IMR-90 (cell line): Measurements from ENCODE around the gene PARVB. TPM values are rescaled to one million over a fixed set of nuclear protein-coding genes. Genes with fewer than 3 reads are reported as not detected.

ENCODE experiments used
- ATAC-seq: fragments of 200-7000 bp; cut with Tn5 transposase; 2 replicates; pipeline ENCODE4 v1.9.1; 2020; ENCODE audit warnings: low read depth, mild to moderate bottlenecking, moderate library complexity
- BruUV-seq: library from RNA; stranded (reverse); fragments of 400-500 nt; replicated peaks from 2 replicates; lab custom pipeline; 2021; lab: Mats Ljungman, UMichigan
- CTCF ChIA-PET: fragments of 300-600 bp; formaldehyde crosslinking; extraction: SDS; loops from one replicate; lab custom pipeline; 2021; ENCODE audit warnings: antibody characterized with exemption; lab: Yijun Ruan, JAX
- POLR2A ChIA-PET: fragments of 300-600 bp; sonication (Branson Sonifier 250); formaldehyde crosslinking; loops from one replicate; lab custom pipeline; 2022; ENCODE audit warnings: antibody characterized with exemption; ENCODE audit not compliant: unreplicated experiment; lab: Charles Lee
- DNase-seq: peaks from one replicate; pipeline ENCODE4 v3.0.0; 2013
- H2AFZ ChIP-seq: replicated peaks from 2 replicates; pipeline ENCODE3; 2013; ENCODE audit warnings: low read length, mild to moderate bottlenecking; ENCODE audit not compliant: poor library complexity
- H2AK5ac ChIP-seq: 2 replicates; pipeline ENCODE4 v1.6.1; 2013; ENCODE audit warnings: low read depth, low read length, inconsistent platforms
- H2AK9ac ChIP-seq: replicated peaks from 2 replicates; pipeline ENCODE3; 2013; ENCODE audit warnings: mild to moderate bottlenecking, low read depth, low read length, moderate library complexity; ENCODE audit not compliant: poor library complexity
- H2BK120ac ChIP-seq: 2 replicates; pipeline ENCODE4 v1.6.1; 2013; ENCODE audit warnings: low read depth, low read length, inconsistent platforms
- H2BK15ac ChIP-seq: 3 replicates; pipeline ENCODE4 v1.6.1; 2013; ENCODE audit warnings: low read depth, low read length, inconsistent platforms
- H2BK20ac ChIP-seq: 2 replicates; pipeline ENCODE4 v1.6.1; 2013; ENCODE audit warnings: low read depth, mild to moderate bottlenecking, inconsistent platforms, low read length, moderate library complexity
- H2BK5ac ChIP-seq: 2 replicates; pipeline ENCODE4 v1.6.1; 2013; ENCODE audit warnings: mild to moderate bottlenecking, low read depth, low read length, inconsistent platforms; ENCODE audit not compliant: poor library complexity, severe bottlenecking
- H3K14ac ChIP-seq: replicated peaks from 2 replicates; pipeline ENCODE4 v1.6.1; 2013; ENCODE audit warnings: low read depth, low read length, inconsistent platforms
- H3K18ac ChIP-seq: 2 replicates; pipeline ENCODE4 v1.6.1; 2013; ENCODE audit warnings: low read depth, low read length, control low read depth
- H3K23ac ChIP-seq: 2 replicates; pipeline ENCODE4 v1.6.1; 2013; ENCODE audit warnings: low read depth, low read length, inconsistent platforms
- H3K27ac ChIP-seq: 2 replicates; pipeline ENCODE4 v1.5.1; 2013; ENCODE audit warnings: mild to moderate bottlenecking, control low read depth, low read length; ENCODE audit not compliant: insufficient read depth
- H3K27me3 ChIP-seq: 2 replicates; pipeline ENCODE4 v1.6.1; 2013; ENCODE audit warnings: low read length; ENCODE audit not compliant: control insufficient read depth, insufficient read depth
- H3K36me3 ChIP-seq: 2 replicates; pipeline ENCODE4 v1.6.1; 2013; ENCODE audit warnings: low read length, mixed read lengths; ENCODE audit not compliant: control insufficient read depth, insufficient read depth
- H3K4ac ChIP-seq: 2 replicates; pipeline ENCODE4 v1.6.1; 2013; ENCODE audit warnings: low read depth, low read length, inconsistent platforms
- H3K4me1 ChIP-seq: 2 replicates; pipeline ENCODE4 v1.6.1; 2013; ENCODE audit warnings: low read length, mixed read lengths; ENCODE audit not compliant: control insufficient read depth, insufficient read depth
- H3K4me2 ChIP-seq: 2 replicates; pipeline ENCODE4 v1.6.1; 2013; ENCODE audit warnings: low read depth, mild to moderate bottlenecking, control low read depth, low read length, moderate library complexity
- H3K4me3 ChIP-seq: 2 replicates; pipeline ENCODE4 v1.5.1; 2013; ENCODE audit warnings: low read depth, mild to moderate bottlenecking, control low read depth, low read length, moderate library complexity; ENCODE audit not compliant: insufficient read depth
- H3K56ac ChIP-seq: 2 replicates; pipeline ENCODE4 v1.6.1; 2013; ENCODE audit warnings: low read length, inconsistent platforms; ENCODE audit not compliant: insufficient read depth; ENCODE audit errors: extremely low read depth
- H3K79me1 ChIP-seq, 2 experiments: 2 replicates each; pipeline ENCODE4 v1.6.1; 2013; ENCODE audit warnings: low read length in 2 of 2, inconsistent platforms in 1 of 2, low read depth in 1 of 2
- H3K9ac ChIP-seq: 2 replicates; pipeline ENCODE4 v1.6.1; 2013; ENCODE audit warnings: low read depth, low read length, control low read depth
- H3K9me1 ChIP-seq: 2 replicates; pipeline ENCODE4 v1.6.1; 2013; ENCODE audit warnings: low read length, inconsistent platforms; ENCODE audit not compliant: insufficient read depth
- H3K9me3 ChIP-seq: 2 replicates; pipeline ENCODE4 v1.6.1; 2013; ENCODE audit warnings: low read length; ENCODE audit not compliant: control insufficient read depth, insufficient read depth
- H4K20me1 ChIP-seq: 2 replicates; pipeline ENCODE4 v1.6.1; 2013; ENCODE audit warnings: low read length, inconsistent platforms; ENCODE audit not compliant: insufficient read depth
- H4K5ac ChIP-seq: 2 replicates; pipeline ENCODE4 v1.6.1; 2013; ENCODE audit warnings: mild to moderate bottlenecking, low read depth, low read length, control low read depth
- H4K8ac ChIP-seq, 2 experiments: 2 replicates each; pipeline ENCODE4 v1.6.1; 2013; ENCODE audit warnings: low read depth in 2 of 2, low read length in 2 of 2, control low read depth in 1 of 2, inconsistent platforms in 1 of 2
- H4K91ac ChIP-seq: 2 replicates; pipeline ENCODE4 v1.6.1; 2013; ENCODE audit warnings: low read depth, low read length, inconsistent platforms; ENCODE audit not compliant: insufficient read depth
- BHLHE40 ChIP-seq: fragments of 150-350 bp; IDR thresholded peaks from 2 replicates; pipeline ENCODE4 v1.6.1; 2016; ENCODE audit warnings: mild to moderate bottlenecking, low read depth, low read length
- CEBPB ChIP-seq: IDR thresholded peaks from 2 replicates; pipeline ENCODE4 v1.6.1; 2012; ENCODE audit warnings: low read depth, low read length, improper control_type of control experiment
- CHD1 ChIP-seq: IDR thresholded peaks from 2 replicates; pipeline ENCODE4 v1.6.1; 2012; ENCODE audit warnings: low read depth, low read length, improper control_type of control experiment
- CTCF ChIP-seq: conservative IDR thresholded peaks from 2 replicates; pipeline ENCODE4 v1.5.1; 2012; ENCODE audit warnings: mild to moderate bottlenecking, low read depth, low read length, improper control_type of control experiment
- ELK1 ChIP-seq: fragments of 150-350 bp; IDR thresholded peaks from 2 replicates; pipeline ENCODE4 v1.6.1; 2016; ENCODE audit warnings: low read depth, mild to moderate bottlenecking, low read length, moderate library complexity, borderline replicate concordance
- FOS ChIP-seq: fragments of 150-350 bp; IDR thresholded peaks from 2 replicates; pipeline ENCODE4 v1.6.1; 2016; ENCODE audit warnings: low read depth, low read length
- MAFK ChIP-seq: IDR thresholded peaks from 2 replicates; pipeline ENCODE4 v1.6.1; 2012; ENCODE audit warnings: low read depth, low read length, improper control_type of control experiment
- MAZ ChIP-seq: IDR thresholded peaks from 2 replicates; pipeline ENCODE4 v1.6.1; 2012; ENCODE audit warnings: low read depth, mild to moderate bottlenecking, low read length, improper control_type of control experiment, moderate library complexity, borderline replicate concordance
- MXI1 ChIP-seq: IDR thresholded peaks from 2 replicates; pipeline ENCODE4 v1.6.1; 2012; ENCODE audit warnings: low read depth, mild to moderate bottlenecking, low read length, moderate library complexity, borderline replicate concordance
- NFE2L2 ChIP-seq: fragments of 150-350 bp; IDR thresholded peaks from 2 replicates; pipeline ENCODE4 v1.6.1; 2016; ENCODE audit warnings: low read depth, mild to moderate bottlenecking, low read length
- POLR2A ChIP-seq: IDR thresholded peaks from 2 replicates; pipeline ENCODE4 v1.6.1; 2012; ENCODE audit warnings: mild to moderate bottlenecking, low read depth, low read length
- RAD21 ChIP-seq: IDR thresholded peaks from 2 replicates; pipeline ENCODE4 v1.6.1; 2012; ENCODE audit warnings: low read length, improper control_type of control experiment
- RCOR1 ChIP-seq: IDR thresholded peaks from 2 replicates; pipeline ENCODE4 v1.6.1; 2012; ENCODE audit warnings: mild to moderate bottlenecking, low read length, improper control_type of control experiment; ENCODE audit not compliant: insufficient replicate concordance
- RFX5 ChIP-seq: IDR thresholded peaks from 2 replicates; pipeline ENCODE4 v1.8.0; 2012; ENCODE audit warnings: low read depth, mild to moderate bottlenecking, low read length, moderate library complexity
- SMC3 ChIP-seq: fragments of 150-350 bp; IDR thresholded peaks from 2 replicates; pipeline ENCODE4 v1.6.1; 2016; ENCODE audit warnings: low read depth, mild to moderate bottlenecking, antibody characterized with exemption, low read length, moderate library complexity
- USF2 ChIP-seq: fragments of 150-350 bp; IDR thresholded peaks from 2 replicates; pipeline ENCODE4 v1.6.1; 2017; ENCODE audit warnings: mild to moderate bottlenecking, antibody characterized with exemption, low read length, low read depth
- WGBS, 2 experiments: methylation state at CpG; one replicate each; pipeline versions ENCODE4 v1.1.5 to v1.1.7; 2013; ENCODE audit warnings: missing lambda C conversion rate in 2 of 2; ENCODE audit not compliant: insufficient read length in 1 of 2; ENCODE audit errors: extremely low coverage in 2 of 2; 5-methylcytosine and 5-hydroxymethylcytosine counted together
- dilution Hi-C: fragments of 300-500 bp; cut with HindIII; formaldehyde crosslinking; loops from one replicate; pipeline ENCODE4 v1.14.3; 2018; ENCODE audit warnings: low sequenced_read_pairs; ENCODE audit not compliant: unreplicated experiment
- in situ Hi-C: fragments of 300-500 bp; cut with MboI; formaldehyde crosslinking; loops from 3 replicates; pipeline ENCODE4 v1.14.3; 2019; ENCODE audit warnings: low sequenced_read_pairs, inconsistent platforms, mixed read lengths
- intact Hi-C: fragments of 100-400 bp; cut with micrococcal nuclease; formaldehyde crosslinking; loops from 2 replicates; pipeline ENCODE4 v1.10.0; 2022
- polyA plus RNA-seq, 3 experiments: library from polyadenylated mRNA; depleted of rRNA; stranded (reverse); fragments of >200 nt; gene quantifications; 2 replicates each; pipeline ENCODE4 v1.2.3, GENCODE V29; 2012; ENCODE audit warnings: low replicate concordance in 1 of 3
- total RNA-seq: library from RNA; depleted of rRNA; stranded (reverse); fragments of >200 nt; gene quantifications from 2 replicates; pipeline ENCODE4 v1.2.3, GENCODE V29; 2012

PARVB gene
- total and polyA plus RNA-seq, 2 of the 4 experiments (the other 2 are of a cell fraction): 44.3 to 53.9 TPM

GRCh38 chr22:44070029-44070428 is 45.9 kb downstream of the PARVB start:
- WGBS, 2 experiments: 80% methylated on average over 2 of the region's 5 CpGs; no CpG with 5 or more reads in 1 of the 2 experiments
- CTCF ChIA-PET: interaction anchor here (2.6 kb wide), 1 partner anchor 77 kb away, joined by 6 read pairs; no protein-coding TSS in a partner anchor
- no peak overlapping the region for H4K5ac ChIP-seq
- H4K91ac ChIP-seq: no peak overlapping the region
- no peaks in the 10 kb centered on the region for H3K9me3 ChIP-seq
- no peak overlapping the region for H2BK15ac ChIP-seq
- dilution Hi-C loops: no loop called here
- no peak overlapping the region for H2AFZ ChIP-seq
- H3K56ac ChIP-seq: no peak overlapping the region
- H3K36me3 ChIP-seq: no peaks in the 10 kb centered on the region
- H4K8ac ChIP-seq: no peak overlapping the region
- H3K4ac ChIP-seq: no peak overlapping the region
- intact Hi-C loops: no loop called here
- POLR2A ChIA-PET: no interaction called here
- peaks cover 3% of the 10 kb centered on the region; the same call in 1 of the 2 replicates for H3K9me1 ChIP-seq
- no peak overlapping the region for H3K4me3 ChIP-seq
- H2BK5ac ChIP-seq: no peak overlapping the region
- no peak overlapping the region for H2BK20ac ChIP-seq
- H4K20me1 ChIP-seq: peaks cover 7% of the 10 kb centered on the region
- TF ChIP-seq RFX5 (no peak), NFE2L2 (no peak), POLR2A (no peak), BHLHE40 (no peak), RAD21 (no peak), SMC3 (no peak), CHD1 (no peak), MXI1 (no peak), CTCF (no peak), FOS (no peak), CEBPB (no peak), USF2 (no peak), RCOR1 (no peak), MAZ (no peak), MAFK (no peak), ELK1 (no peak)
- DNase-seq: no peak
- H2AK9ac ChIP-seq: no peak overlapping the region
- in situ Hi-C loops: no loop called here
- no peak overlapping the region for H3K4me2 ChIP-seq
- no peak overlapping the region for H3K18ac ChIP-seq
- BruUV-seq: no TSS peak
- no peak overlapping the region for H3K9ac ChIP-seq
- no peak overlapping the region for H3K27ac ChIP-seq
- H3K27me3 ChIP-seq: no peaks in the 10 kb centered on the region
- H3K23ac ChIP-seq: no peak overlapping the region
- H3K79me1 ChIP-seq: peaks cover 0 to 9% of the 10 kb centered on the region in 2 experiments; a peak in 3 of 4 replicates
- H3K14ac ChIP-seq: no peak overlapping the region
- H2BK120ac ChIP-seq: no peak overlapping the region
- H2AK5ac ChIP-seq: no peak overlapping the region
- no peak for ATAC-seq
- no peaks in the 10 kb centered on the region for H3K4me1 ChIP-seq
